ENCODE data around the gene NUTM1.

Gene NUTM1, protein sequence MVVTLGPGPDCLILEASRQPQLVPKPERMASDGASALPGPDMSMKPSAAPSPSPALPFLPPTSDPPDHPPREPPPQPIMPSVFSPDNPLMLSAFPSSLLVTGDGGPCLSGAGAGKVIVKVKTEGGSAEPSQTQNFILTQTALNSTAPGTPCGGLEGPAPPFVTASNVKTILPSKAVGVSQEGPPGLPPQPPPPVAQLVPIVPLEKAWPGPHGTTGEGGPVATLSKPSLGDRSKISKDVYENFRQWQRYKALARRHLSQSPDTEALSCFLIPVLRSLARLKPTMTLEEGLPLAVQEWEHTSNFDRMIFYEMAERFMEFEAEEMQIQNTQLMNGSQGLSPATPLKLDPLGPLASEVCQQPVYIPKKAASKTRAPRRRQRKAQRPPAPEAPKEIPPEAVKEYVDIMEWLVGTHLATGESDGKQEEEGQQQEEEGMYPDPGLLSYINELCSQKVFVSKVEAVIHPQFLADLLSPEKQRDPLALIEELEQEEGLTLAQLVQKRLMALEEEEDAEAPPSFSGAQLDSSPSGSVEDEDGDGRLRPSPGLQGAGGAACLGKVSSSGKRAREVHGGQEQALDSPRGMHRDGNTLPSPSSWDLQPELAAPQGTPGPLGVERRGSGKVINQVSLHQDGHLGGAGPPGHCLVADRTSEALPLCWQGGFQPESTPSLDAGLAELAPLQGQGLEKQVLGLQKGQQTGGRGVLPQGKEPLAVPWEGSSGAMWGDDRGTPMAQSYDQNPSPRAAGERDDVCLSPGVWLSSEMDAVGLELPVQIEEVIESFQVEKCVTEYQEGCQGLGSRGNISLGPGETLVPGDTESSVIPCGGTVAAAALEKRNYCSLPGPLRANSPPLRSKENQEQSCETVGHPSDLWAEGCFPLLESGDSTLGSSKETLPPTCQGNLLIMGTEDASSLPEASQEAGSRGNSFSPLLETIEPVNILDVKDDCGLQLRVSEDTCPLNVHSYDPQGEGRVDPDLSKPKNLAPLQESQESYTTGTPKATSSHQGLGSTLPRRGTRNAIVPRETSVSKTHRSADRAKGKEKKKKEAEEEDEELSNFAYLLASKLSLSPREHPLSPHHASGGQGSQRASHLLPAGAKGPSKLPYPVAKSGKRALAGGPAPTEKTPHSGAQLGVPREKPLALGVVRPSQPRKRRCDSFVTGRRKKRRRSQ

DNA sequence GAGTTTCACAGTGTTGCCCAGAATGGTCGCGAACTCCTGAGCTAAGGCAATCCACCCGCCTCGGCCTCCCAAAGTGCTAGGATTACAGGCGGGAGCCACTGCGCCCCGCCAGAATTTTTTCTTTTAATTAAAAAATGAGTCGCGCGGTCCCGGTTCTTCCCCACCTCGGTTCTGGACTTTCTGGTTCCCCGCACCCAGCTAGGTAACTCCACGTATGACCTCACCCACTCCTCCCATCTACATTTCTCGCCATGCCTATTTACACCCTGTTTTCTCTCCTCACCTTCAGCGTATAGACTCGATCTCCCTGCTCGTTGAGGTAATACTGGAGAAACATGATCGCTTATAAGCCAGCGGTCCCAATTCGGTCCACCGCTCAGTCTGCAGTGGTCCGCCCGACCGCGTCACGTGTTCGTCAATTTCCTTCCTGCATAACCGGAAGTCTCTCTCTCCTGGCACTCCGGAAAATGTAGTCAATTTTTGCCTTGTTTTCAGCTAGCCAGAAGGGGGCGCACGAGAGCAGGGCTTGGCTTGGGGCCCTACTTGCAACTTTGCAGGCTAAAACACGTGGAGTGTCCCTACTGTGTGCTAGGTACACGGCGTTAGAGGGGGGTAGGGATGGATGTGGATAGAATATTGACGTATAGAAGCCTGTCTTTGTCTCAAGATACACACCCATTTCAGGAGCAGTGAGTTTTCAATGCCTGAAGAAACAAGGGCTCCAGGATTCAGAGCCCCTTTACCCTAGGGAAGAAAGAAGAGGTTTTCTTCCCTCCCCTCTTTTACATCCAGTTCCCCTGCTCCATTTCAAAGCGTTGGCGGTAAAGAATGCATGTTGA lies at the start of gene NUTM1, which contains the start of gene NOP10:
Gene NUTM1 (plus strand): TSS at position 579 of the 839 bp plus-strand sequence. CDS start 382 bp downstream, outside the sequence.
Gene NOP10 (minus strand): TSS at position 400 of the 839 bp plus-strand sequence. CDS start 63 bp downstream, at position 337.
- peak; percentile 75 for DNase-seq (ENCODE audit: low read depth)

DNA sequence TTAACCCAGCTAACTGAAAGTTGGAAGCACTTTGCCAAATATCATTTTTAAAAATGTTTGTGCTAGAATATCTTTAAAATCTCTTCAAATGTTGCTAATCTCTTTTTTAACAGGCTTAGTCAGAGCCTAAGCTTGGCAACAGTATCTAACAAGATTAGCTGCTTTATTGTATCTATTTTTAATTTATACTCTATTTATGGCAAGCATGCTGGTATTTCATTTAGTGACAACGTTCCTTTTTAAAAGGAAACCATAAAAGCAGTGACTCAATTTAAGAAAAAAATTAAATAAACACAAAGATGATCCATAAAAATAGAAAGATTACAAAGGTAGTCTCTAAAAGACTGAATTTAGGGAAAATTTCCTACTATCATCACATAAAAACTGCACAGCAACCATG lies 46.1 kb upstream of the NUTM1 start:
- no peak for DNase-seq (ENCODE audit: low read depth)

DNA sequence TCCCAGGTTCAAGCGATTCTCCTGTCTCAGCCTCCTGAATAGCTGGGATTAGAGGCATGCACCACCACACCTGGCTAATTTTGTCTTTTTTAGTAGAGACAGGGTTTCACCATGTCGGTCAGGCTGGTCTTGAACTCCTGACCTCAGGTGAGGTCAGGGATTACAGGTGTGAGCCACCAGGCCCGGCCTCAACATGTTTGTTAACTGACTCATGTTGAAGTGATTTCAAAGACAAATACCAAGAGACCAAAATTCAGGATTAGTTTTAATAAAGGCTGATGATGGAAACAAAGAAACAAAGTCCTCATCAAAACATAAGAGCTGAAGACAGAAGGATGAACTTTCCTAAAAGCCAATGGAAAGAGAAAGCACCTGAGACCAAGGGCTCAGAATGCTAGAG lies 42.1 kb upstream of the NUTM1 start:
- no peak for DNase-seq (ENCODE audit: low read depth)

DNA sequence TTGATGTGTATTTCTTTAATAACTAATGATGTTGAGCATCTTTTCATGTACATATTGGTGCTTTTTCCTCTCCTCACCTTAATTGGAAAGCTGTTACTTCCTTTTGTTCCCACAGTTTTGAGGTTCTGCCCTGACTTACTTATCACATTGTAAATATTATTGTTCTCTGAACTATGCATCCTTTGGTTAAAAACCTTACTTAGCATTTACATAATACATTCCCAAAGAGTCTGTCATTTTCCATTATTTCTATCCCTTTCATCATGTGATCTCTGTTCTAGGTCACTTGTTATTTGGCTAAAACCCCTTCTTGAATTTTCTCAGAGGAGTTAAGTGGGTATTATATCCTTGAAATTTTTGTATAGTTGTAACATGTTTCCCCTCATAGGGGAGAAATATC lies 38.5 kb upstream of the NUTM1 start:
- DNase-seq (ENCODE audit: low read depth): no peak

DNA sequence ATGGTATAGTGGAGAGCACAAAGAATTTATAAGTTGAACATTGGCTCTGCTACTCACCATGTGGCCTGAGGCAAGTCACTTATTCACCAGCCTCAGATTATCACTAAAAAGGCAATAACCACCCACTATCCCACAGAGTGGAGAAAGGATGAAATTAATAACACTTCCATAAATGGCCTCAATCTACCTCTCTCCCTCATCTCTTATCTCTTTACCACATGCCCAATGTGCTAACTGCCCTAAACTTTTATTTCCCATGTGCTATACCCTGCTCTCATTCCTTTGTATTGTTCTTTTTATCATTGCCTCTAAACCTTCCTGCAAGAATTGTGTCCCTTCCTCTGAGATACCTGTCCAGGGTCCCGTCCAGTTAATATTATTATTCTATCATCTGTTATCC lies 31.6 kb upstream of the NUTM1 start:
- DNase-seq (ENCODE audit: low read depth): no peak

DNA sequence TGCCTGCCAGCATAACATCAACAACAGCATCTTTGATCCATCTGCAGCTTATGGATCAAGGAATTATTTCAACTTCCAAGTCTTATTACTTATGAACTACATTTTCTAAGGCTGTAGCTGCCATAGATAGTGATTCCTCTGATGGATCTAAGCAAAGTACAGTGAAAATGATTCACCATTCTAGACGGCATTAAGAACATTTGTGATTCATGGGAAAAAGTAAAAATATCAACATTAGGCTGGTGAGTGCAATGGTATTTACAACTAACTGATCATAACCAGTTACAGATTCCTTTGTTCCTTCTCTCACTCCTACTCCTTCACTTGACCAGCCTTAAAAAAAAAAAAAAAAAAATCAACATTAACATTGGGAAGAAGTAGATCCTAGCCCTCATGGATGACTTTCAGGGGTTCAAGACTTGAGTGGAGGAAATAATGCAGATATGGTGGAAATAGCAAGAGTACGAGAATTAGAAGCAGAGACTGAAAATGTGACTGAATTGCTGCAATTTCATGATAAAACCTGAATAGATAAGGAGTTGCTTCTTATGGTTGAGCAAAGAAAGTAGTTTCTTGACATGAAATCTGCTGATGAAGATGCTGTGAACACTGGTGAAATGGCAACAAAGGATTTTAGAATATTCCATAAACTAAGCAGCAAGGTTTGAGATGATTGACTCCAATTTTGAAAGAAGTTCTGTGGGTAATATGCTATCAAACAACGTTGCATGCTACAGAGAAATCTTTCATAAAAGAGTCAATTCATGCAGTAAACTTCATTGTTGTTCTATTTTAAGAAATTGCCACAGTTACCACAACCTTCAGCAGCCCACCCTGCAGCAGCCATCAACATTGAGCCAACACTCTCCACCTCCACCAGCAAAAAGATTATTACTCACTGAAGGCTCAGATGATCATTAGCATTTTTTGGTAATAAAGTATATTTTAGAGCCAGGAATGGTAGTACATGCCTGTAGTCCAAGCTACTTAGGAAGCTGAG lies 28.3 kb upstream of the NUTM1 start:
- DNase-seq (ENCODE audit: low read depth): no peak

DNA sequence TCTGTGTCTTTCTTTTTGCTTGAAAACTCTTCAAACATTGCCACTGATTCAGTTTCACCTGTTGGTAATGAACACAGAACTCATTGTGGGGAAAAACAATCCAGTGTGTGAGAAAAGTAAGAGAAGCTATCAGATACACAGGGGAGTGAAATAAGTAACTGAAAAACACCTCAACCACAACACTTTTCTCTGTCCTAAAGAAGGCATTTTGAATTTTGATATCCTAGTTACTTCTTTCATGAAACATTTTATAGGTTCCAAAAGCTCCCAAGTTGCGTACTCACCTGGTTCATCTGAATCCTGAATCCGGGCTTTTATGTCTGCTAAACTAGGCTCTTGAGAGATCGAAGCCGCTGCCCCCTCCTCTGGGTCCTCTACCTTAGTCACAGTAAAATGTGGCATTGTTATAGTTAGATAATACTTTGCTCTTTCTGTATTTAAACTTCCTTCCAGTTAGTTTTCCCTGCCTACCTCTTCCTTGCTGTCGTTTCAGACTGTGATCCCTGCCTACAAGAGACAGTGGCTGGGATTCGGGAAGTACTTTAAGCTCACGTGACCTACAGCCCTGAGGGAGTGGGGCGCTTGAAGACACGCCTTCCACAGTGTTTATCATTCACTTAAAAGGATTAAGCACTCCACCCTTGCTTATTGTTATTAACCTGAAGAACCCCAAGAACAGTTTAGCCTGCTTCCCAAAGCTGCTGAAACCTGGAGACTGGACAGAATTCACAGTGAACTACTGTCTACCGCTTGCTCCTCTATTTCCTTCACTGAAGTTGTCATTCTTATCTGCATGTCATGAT lies 24.6 kb upstream of the NUTM1 start:
- no peak for DNase-seq (ENCODE audit: low read depth)

DNA sequence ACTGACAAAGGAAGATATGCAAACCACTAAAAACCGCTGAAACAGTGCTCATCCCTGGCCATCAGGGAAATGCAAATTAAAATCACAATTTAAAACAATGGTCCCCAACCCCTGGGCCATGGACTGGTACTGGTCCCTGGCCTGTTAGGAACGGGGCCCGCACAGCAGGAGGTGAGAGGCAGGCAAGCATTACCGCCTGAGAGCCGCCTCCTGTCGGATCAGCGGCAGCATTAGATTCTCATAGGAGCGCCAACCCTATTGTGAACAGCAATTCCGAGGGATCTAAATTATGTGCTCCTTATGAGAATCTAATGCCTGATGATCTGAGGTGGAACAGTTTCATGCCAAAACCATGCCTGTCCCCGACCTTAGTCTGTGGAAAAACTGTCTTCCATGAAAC lies 19.9 kb upstream of the NUTM1 start:
- DNase-seq (ENCODE audit: low read depth): no peak

DNA sequence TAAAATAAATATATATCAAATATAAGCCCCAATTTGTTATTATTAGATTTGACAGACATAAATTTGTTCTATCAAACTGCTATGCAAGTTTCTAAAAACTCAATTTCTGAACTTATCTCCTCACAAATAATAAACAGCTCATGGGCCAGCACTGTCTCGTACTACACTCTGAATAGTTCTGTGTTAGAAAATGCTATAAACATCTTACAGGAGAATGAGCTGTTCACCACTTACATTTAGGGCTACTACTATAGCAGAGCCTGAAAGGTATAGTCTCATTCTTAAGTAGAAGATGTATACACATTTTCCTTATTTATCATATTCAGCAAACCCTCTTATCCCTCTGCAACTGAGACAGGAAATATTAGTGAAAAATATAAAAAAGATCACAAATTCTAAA lies 18.2 kb upstream of the NUTM1 start:
- DNase-seq (ENCODE audit: low read depth): no peak

DNA sequence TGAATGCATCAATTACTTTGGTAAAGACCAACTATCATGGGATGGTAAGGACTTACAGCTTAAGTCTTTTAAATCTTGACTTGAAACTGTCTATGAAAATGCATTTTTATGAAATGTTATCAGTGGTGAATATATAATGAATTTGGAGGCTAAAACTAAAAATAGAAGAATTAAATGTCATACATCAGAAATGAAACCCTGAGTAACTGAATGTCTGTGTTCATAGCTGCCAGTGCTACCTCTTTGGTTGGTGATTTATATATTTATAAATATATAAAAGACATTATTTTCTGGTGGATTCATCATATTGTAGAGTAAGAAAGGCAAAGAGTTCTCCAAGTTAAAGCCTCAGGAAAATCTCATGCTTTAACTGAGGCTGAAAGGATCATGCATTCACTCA lies 17.7 kb upstream of the NUTM1 start:
- no peak for DNase-seq (ENCODE audit: low read depth)

DNA sequence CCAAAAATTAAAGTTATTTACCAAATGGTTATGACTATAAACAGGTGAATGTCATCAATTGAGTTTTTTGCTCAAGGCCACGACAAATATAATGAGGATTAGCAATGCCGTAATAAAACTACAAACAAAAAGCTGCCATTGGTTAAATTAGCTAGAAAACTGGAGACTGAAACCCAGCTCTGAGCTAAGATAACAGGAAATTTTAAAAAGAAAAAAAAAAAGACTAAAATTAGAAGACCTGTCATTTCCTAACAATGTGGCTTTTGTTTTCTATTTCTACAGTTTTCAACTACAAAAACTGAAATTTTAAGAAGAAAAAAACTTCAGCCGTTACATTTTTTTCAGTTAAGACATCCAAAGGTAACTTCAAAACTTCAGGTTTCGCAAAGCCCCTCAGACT lies 15.2 kb upstream of the NUTM1 start:
- no peak for DNase-seq (ENCODE audit: low read depth)

DNA sequence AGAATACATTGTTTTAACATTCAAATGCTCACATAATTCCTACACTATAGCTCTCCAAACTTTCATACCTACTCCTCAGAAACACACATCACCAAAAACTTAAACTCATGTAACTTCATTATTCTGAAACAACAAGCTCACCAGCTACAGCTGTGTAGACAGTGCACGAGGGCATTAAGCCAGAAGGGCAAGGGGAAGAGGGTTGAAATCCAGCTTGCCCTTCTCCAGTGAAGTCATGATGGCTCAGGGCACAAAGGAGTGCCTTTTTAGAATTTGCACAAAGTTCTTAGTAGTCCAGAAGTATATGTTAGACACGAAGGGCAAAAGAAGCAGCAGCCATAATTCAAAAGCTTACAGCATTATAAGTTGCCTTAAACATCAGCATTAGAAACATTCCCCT lies 14.1 kb upstream of the NUTM1 start:
- DNase-seq (ENCODE audit: low read depth): no peak

DNA sequence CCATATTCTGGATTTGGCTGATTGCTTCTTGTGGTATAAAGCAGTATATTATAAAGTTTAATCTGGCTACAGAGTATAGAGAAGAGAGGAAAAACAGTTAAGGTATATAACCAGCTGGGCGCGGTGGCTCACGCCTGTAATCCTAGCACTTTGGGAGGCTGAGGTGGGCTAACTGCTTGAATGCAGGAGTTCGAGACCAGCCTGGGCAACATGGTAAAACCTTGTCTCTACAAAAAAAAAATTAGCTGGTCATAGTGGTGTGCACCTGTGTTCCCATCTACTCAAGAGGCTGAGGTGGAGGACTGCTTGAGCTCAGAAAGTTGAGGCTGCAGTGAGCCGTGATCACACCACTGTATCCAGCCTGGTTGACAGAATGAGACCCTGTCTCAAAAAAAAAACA lies 12.8 kb upstream of the NUTM1 start:
- DNase-seq (ENCODE audit: low read depth): no peak

DNA sequence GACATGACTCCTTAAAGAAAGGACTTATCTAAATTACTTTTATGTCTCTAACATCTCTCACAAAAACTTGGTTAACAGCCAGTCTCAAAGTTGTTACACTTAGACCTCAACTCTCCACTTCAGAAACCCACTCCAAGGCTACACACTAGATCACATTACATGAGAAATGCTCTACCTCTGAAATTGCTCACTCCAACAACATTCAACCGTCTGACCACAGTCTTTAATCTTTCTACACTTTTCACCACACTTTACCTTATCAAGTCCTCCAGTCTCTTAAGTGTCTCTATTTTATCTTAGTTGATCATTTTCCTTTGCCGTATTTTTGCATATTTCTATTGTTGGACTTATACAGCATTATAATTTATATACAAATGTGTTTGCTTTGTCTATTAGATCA lies 11.3 kb upstream of the NUTM1 start:
- no peak for DNase-seq (ENCODE audit: low read depth)

DNA sequence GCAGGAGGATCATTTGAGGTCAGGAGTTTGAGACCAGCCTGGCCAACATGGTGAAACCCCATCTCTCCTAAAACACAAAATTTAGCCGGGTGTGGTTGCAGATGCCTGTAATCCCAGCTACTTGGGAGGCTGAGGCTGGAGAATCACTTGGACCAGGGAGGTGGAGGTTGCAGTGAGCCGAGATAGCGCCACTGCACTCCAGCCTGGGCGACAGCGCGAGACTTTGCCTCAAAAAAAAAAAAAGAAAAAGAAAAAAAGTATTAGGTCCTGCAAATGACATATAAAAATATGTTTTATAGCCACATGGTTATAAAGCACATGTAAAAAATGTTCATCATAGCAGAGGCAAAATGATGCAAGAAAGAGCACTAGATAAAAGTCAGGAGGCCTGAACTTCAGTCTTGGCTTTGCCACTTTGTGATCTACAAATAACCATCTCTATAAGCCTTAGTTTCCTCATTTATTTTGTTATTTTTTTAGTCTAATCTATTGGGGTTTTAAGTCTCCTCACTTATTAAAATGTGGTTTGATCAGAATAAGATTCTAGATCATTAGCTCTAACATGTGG lies 10.5 kb upstream of the NUTM1 start:
- no peak for DNase-seq (ENCODE audit: low read depth)

DNA sequence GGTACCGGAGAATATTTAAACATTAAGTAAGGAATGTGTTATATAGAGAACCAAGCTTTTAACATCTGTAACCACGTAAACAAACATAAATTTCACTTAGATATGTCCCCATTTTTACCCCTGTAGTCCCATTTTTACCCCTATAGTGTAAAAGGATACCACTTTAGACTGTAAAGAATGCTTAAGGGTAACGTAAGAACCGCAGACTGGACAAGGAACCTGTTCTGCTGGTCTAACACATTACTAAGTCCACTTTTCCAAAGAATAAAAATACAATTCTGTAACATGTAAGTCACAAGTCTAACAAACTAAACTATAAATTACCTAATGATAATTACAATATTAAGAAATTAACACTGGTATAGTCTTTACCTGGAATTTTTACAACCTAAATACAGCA lies 8.4 kb upstream of the NUTM1 start:
- DNase-seq (ENCODE audit: low read depth): no peak

DNA sequence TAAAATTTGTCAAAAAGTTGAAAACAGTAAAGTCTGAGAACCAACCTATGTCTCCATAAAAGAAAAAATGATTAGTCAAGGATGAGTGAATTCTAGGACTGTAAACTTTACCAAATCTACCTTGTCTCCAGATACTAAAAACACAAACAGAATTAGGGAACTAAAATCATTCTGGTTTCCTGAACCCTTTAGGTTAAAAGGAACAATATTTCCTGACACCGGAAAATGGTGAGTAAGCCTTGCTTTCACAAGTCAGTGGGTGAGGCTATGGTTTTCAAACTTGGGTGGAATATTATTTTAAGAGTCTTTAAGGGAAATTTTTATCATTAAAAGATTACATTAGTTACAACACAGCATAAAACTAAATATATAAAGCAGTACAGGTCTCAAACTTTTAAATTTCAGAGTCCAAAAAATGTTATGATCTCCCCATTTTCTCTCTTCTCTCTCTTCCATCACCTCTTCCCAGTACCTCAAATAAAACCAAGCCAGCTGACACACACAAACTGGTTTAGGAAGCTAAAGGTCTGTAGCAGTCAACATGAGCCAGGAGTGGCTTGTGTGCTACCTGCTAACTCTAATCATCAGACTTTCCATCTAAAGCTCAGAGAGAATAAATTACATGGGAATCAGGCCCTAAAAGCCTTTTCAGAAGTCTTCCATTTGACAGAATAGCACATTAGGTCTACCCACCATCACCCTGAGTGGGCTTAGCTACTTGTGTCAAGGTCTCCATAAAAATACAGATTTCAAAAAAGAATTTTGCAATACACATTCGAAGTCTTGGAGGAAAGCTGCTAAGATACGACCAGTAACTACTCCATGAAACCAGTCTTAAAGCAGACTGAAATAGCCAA lies 7.7 kb upstream of the NUTM1 start:
- no peak for DNase-seq (ENCODE audit: low read depth)
